Measurements from ENCODE around the gene FAM81A. TPM values are rescaled to one million over a fixed set of nuclear protein-coding genes. Genes with fewer than 3 reads are reported as not detected.

The FAM81A gene
- 1 to 10 TPM in 3 of 4 donors, not detected in 1; 1.1 to 7.1 (median 2.7) TPM for polyA plus RNA-seq
- long read RNA-seq, donor 1 = 0 reads
- long read RNA-seq, donor 2 = 0 reads
- long read RNA-seq, donor 3 = 0 reads
- long read RNA-seq, donor 4 = 0 reads
- long read RNA-seq, donor 5, partial matches to known transcripts = 0 of 2 reads
- long read RNA-seq, donor 5, other reads (novel, unspliced or antisense) = 0 of 2 reads
- long read RNA-seq, donor 6 = 0 reads
- long read RNA-seq, donor 7, partial matches to known transcripts = 7 of 11 reads
- long read RNA-seq, donor 7, other reads (novel, unspliced or antisense) = 0 of 11 reads
- long read RNA-seq, donor 8 = 0 reads
- long read RNA-seq, donor 9, partial matches to known transcripts = 0 of 1 reads
- long read RNA-seq, donor 9, other reads (novel, unspliced or antisense) = 0 of 1 reads
- long read RNA-seq, donor 10 = 0 reads

DNA sequence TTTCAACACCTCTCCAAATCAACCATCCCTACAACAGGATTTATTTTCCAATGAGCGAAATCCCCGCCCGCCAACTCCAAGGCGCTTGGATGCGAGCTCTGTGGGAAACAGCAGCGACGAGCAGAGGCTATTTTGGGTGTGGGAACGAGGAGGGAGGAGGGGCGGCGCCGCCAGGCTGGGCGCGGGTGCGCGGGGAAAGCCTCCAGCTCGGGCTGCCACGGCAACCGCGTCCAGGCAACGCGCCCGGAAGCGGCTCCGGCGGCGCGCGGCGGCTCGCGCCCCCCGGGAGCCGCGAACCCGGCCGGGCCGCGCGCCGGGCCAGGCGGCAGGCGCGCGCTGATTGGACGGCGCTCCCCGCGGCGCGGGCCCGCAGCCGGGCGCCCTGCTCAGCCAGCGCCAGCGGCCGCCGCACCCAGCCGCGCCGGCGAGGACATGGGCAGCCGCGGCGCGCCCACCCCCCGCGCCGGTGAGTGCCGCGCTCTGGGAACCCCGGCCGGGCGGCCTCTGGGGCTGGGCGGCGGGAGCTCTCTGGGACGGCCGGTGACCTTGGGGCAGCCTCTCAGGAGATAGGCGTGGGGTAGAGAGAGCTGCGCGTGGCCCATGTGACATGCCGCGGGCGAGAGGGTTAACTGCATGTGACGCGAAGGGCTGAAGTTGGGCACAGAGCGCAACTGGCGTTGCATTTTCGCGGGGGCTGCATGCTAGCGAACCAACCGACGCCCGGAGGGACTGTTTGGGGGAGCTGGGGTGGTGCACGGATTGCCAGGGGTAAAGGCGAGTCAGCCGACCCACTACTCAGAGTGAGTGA lies at the start of gene FAM81A:
Gene FAM81A, plus strand, starts transcription at position 370 of the 808 bp plus-strand sequence. CDS start 20,441 bp downstream, outside the sequence.
- no peak for FAIRE-seq
- H3K27ac ChIP-seq (ENCODE audit: low read depth in 1 of 3, low read length in 2 of 3) = no peak within 1 kb of the TSS
- no peaks in the 10 kb centered on the region for H3K36me3 ChIP-seq (ENCODE audit: control insufficient read depth in 3 of 3, insufficient read depth in 2 of 3, low read depth in 1 of 3, low read length in 3 of 3)
- peaks cover 0 to 25% (median 0%) of the 10 kb centered on the region in 3 donors for H3K27me3 ChIP-seq (ENCODE audit: control insufficient read depth in 3 of 3, insufficient read depth in 3 of 3, low read length in 3 of 3)
- DNase-seq = peak; percentile 54 to 81
- 0 to 1% (median 0%) methylated on average over 62 to 96 of the region's 96 CpGs for WGBS, 3 donors
- peaks cover 0 to 14% (median 5%) of the 10 kb centered on the region in 3 donors for H3K4me1 ChIP-seq (ENCODE audit: control insufficient read depth in 3 of 3, insufficient read depth in 2 of 3, low read depth in 1 of 3, low read length in 2 of 3)
- no peaks in the 10 kb centered on the region for H3K9me3 ChIP-seq (ENCODE audit: control insufficient read depth in 2 of 2, insufficient read depth in 1 of 2, low read depth in 1 of 2, low read length in 1 of 2)
- peak within 1 kb of the TSS; percentile 38 to 65 (median 61) for H3K4me3 ChIP-seq (ENCODE audit: low read depth in 1 of 3, low read length in 3 of 3)

DNA sequence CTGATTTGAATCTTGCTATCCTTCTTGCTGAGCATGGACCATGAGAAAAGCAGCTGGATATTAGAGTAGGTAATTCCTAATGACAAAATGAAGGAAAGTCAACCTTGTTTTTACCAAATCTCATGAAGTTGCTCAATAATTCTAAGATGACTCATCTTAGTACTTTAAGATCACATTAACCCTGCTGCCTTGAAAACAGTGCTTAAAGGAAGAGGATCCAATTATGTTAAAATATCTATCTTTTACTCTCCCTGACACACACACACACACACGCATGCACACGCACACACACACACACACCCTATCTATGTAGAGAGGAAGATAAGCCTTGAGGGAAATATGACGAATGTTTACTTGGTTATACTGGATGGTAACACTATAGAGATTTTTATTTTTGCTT lies 49.3 kb upstream of the FAM81A start:
- H3K36me3 ChIP-seq (ENCODE audit: control insufficient read depth in 3 of 3, insufficient read depth in 2 of 3, low read depth in 1 of 3, low read length in 3 of 3) = peaks cover 0 to 5% (median 0%) of the 10 kb centered on the region in 3 donors
- H3K4me1 ChIP-seq (ENCODE audit: control insufficient read depth in 3 of 3, insufficient read depth in 2 of 3, low read depth in 1 of 3, low read length in 2 of 3) = peaks cover 0 to 4% (median 0%) of the 10 kb centered on the region in 3 donors
- FAIRE-seq (no peak), DNase-seq (no peak)
- H3K4me3 ChIP-seq (ENCODE audit: low read depth in 1 of 3, low read length in 3 of 3) = no peak overlapping the region
- no peaks in the 10 kb centered on the region for H3K9me3 ChIP-seq (ENCODE audit: control insufficient read depth in 2 of 2, insufficient read depth in 1 of 2, low read depth in 1 of 2, low read length in 1 of 2)
- WGBS, 3 donors = 81 to 84% (median 83%) methylated on average over 3 of the region's 3 CpGs
- no peak overlapping the region for H3K27ac ChIP-seq (ENCODE audit: low read depth in 1 of 3, low read length in 2 of 3)
- no peaks in the 10 kb centered on the region for H3K27me3 ChIP-seq (ENCODE audit: control insufficient read depth in 3 of 3, insufficient read depth in 3 of 3, low read length in 3 of 3)

DNA sequence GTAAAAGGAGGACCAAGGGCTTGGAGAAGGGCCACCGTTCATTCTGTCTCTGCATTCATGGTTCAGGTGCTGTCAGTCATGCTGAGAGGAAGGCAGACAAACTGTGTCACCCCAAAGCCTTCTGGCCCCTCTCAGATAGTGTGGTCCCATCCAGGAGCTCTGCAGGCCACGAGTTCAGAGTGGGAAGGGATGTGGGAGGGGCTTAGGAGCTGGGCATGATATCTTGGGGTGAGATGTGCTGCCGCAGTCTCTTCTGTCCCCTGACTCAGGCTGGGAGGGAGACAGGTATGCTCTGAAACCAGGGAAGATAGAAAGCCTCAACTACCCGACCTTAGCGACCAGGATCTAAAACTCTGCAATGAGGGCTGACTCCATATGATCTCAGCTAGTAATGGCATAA lies 45.7 kb upstream of the FAM81A start:
- 73 to 78% (median 76%) methylated on average over 5 of the region's 5 CpGs for WGBS, 3 donors
- no peak for FAIRE-seq
- Histone ChIP-seq H3K9me3 (ENCODE audit: control insufficient read depth in 2 of 2, insufficient read depth in 1 of 2, low read depth in 1 of 2, low read length in 1 of 2) (no peaks in the 10 kb centered on the region), H3K4me3 (ENCODE audit: low read depth in 1 of 3, low read length in 3 of 3) (no peak overlapping the region), H3K27ac (ENCODE audit: low read depth in 1 of 3, low read length in 2 of 3) (no peak overlapping the region), H3K27me3 (ENCODE audit: control insufficient read depth in 3 of 3, insufficient read depth in 3 of 3, low read length in 3 of 3) (no peaks in the 10 kb centered on the region), H3K4me1 (ENCODE audit: control insufficient read depth in 3 of 3, insufficient read depth in 2 of 3, low read depth in 1 of 3, low read length in 2 of 3) (peaks cover 0 to 4% (median 0%) of the 10 kb centered on the region in 3 donors), H3K36me3 (ENCODE audit: control insufficient read depth in 3 of 3, insufficient read depth in 2 of 3, low read depth in 1 of 3, low read length in 3 of 3) (peaks cover 0 to 2% (median 0%) of the 10 kb centered on the region in 3 donors)
- no peak for DNase-seq

DNA sequence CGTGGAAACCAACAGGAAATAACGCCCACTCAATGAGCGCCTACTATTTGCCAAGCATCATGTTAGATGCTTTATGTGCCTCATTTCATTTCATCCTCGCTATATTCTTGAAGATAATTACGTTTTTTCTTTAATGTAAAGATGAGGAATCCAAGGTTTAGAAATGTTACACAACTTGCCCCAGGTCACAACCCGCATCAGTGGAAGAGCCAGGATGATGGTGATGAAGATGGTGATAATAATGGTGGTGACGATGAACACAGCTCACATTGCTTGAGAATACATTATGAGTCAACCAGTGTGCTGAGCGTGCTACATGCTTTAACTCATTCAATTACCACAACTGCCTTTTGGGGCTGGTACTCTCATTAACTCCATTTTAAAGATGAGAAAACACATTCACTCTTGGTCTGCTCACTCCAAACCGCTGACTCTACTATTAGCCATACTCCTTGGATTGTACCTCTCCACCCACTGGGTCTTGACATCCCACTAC lies 43.8 kb upstream of the FAM81A start:
- H3K27me3 ChIP-seq (ENCODE audit: control insufficient read depth in 3 of 3, insufficient read depth in 3 of 3, low read length in 3 of 3) = no peaks in the 10 kb centered on the region
- H3K4me3 ChIP-seq (ENCODE audit: low read depth in 1 of 3, low read length in 3 of 3) = no peak overlapping the region
- DNase-seq (no peak), FAIRE-seq (no peak)
- peaks cover 0 to 4% (median 0%) of the 10 kb centered on the region in 3 donors for H3K4me1 ChIP-seq (ENCODE audit: control insufficient read depth in 3 of 3, insufficient read depth in 2 of 3, low read depth in 1 of 3, low read length in 2 of 3)
- no peaks in the 10 kb centered on the region for H3K9me3 ChIP-seq (ENCODE audit: control insufficient read depth in 2 of 2, insufficient read depth in 1 of 2, low read depth in 1 of 2, low read length in 1 of 2)
- H3K27ac ChIP-seq (ENCODE audit: low read depth in 1 of 3, low read length in 2 of 3) = no peak overlapping the region
- WGBS, 3 donors = 83 to 94% (median 90%) methylated on average over 9 of the region's 9 CpGs
- peaks cover 0 to 2% (median 0%) of the 10 kb centered on the region in 3 donors for H3K36me3 ChIP-seq (ENCODE audit: control insufficient read depth in 3 of 3, insufficient read depth in 2 of 3, low read depth in 1 of 3, low read length in 3 of 3)

DNA sequence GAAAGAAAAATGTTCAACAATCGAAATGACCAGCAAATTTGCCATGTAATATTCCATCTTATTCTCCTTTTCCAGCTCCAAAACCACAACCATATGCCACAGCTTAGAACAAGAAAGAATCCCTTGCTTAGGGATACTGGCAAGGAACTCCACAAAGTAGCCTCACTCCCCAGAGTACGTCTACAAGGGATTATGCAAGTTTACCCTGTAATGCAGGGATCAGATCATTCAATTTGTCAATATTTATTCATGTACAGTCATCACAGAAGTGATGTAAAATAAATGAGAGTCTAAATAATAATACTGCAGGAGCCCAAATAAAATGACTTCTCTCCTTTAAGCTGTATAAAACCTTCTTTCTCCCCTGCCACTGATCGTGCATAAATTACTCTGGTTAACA lies 41.8 kb upstream of the FAM81A start:
- 44 to 61% (median 48%) methylated on average over 3 of the region's 3 CpGs for WGBS, 3 donors
- FAIRE-seq (no peak), DNase-seq (no peak)

DNA sequence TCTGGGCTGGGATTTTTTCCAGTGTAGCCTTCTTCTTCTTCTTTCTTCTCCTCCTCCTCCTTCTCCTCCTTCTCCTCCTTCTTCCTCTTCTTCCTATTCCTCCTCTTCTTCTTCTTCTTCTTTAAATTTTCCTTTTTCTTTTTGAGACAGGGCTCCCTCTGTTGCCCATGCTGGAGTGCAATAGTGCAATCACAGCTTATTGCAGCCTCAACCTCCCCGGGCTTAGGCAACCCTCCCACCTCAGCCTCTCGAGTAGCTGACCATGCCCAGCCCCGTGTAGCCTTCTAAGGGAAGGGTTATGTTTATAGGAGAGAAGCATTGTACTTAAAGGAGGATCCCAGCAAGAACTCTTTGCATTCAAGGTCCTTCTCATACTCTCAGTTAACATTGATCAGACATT lies 41.3 kb upstream of the FAM81A start:
- Histone ChIP-seq H3K9me3 (ENCODE audit: control insufficient read depth in 2 of 2, insufficient read depth in 1 of 2, low read depth in 1 of 2, low read length in 1 of 2) (no peaks in the 10 kb centered on the region), H3K4me1 (ENCODE audit: control insufficient read depth in 3 of 3, insufficient read depth in 2 of 3, low read depth in 1 of 3, low read length in 2 of 3) (peaks cover 0 to 4% (median 0%) of the 10 kb centered on the region in 3 donors), H3K36me3 (ENCODE audit: control insufficient read depth in 3 of 3, insufficient read depth in 2 of 3, low read depth in 1 of 3, low read length in 3 of 3) (no peaks in the 10 kb centered on the region), H3K27ac (ENCODE audit: low read depth in 1 of 3, low read length in 2 of 3) (no peak overlapping the region), H3K27me3 (ENCODE audit: control insufficient read depth in 3 of 3, insufficient read depth in 3 of 3, low read length in 3 of 3) (no peaks in the 10 kb centered on the region), H3K4me3 (ENCODE audit: low read depth in 1 of 3, low read length in 3 of 3) (no peak overlapping the region)
- 38 to 53% (median 45%) methylated on average over 3 of the region's 3 CpGs for WGBS, 3 donors
- DNase-seq (no peak), FAIRE-seq (no peak)

More for the DNA sequence above, 41.8 kb upstream of the FAM81A start:
- no peaks in the 10 kb centered on the region for H3K27me3 ChIP-seq (ENCODE audit: control insufficient read depth in 3 of 3, insufficient read depth in 3 of 3, low read length in 3 of 3)
- H3K4me3 ChIP-seq (ENCODE audit: low read depth in 1 of 3, low read length in 3 of 3) = no peak overlapping the region
- H3K27ac ChIP-seq (ENCODE audit: low read depth in 1 of 3, low read length in 2 of 3) = no peak overlapping the region
- H3K36me3 ChIP-seq (ENCODE audit: control insufficient read depth in 3 of 3, insufficient read depth in 2 of 3, low read depth in 1 of 3, low read length in 3 of 3) = no peaks in the 10 kb centered on the region
- no peaks in the 10 kb centered on the region for H3K9me3 ChIP-seq (ENCODE audit: control insufficient read depth in 2 of 2, insufficient read depth in 1 of 2, low read depth in 1 of 2, low read length in 1 of 2)
- H3K4me1 ChIP-seq (ENCODE audit: control insufficient read depth in 3 of 3, insufficient read depth in 2 of 3, low read depth in 1 of 3, low read length in 2 of 3) = peaks cover 0 to 4% (median 0%) of the 10 kb centered on the region in 3 donors

DNA sequence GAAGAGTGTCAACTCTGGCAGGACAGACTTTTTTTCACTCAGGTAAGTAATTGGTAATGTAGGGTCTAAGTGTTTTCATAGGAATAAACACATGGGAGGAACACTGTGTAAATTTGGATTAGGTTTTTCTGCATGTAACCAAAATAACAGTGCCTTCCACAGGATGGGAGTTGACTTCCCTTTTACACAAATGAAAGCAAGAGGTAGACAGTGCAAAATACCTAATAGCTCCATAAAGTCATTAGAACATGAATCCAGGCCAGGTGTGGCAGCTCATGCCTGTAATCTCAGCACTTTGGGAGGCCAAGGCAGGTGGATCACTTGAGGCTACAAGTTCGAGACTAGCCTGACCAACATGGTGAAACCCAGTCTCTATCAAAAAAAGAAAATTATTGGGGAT lies 39.8 kb upstream of the FAM81A start:
- no peak for FAIRE-seq
- no peak overlapping the region for H3K27ac ChIP-seq (ENCODE audit: low read depth in 1 of 3, low read length in 2 of 3)
- WGBS, 3 donors = 14 to 65% (median 59%) methylated on average over 1 of the region's 1 CpG
- H3K36me3 ChIP-seq (ENCODE audit: control insufficient read depth in 3 of 3, insufficient read depth in 2 of 3, low read depth in 1 of 3, low read length in 3 of 3) = no peaks in the 10 kb centered on the region
- no peaks in the 10 kb centered on the region for H3K9me3 ChIP-seq (ENCODE audit: control insufficient read depth in 2 of 2, insufficient read depth in 1 of 2, low read depth in 1 of 2, low read length in 1 of 2)
- H3K27me3 ChIP-seq (ENCODE audit: control insufficient read depth in 3 of 3, insufficient read depth in 3 of 3, low read length in 3 of 3) = no peaks in the 10 kb centered on the region
- no peak overlapping the region for H3K4me3 ChIP-seq (ENCODE audit: low read depth in 1 of 3, low read length in 3 of 3)
- no peaks in the 10 kb centered on the region for H3K4me1 ChIP-seq (ENCODE audit: control insufficient read depth in 3 of 3, insufficient read depth in 2 of 3, low read depth in 1 of 3, low read length in 2 of 3)
- DNase-seq = no peak

DNA sequence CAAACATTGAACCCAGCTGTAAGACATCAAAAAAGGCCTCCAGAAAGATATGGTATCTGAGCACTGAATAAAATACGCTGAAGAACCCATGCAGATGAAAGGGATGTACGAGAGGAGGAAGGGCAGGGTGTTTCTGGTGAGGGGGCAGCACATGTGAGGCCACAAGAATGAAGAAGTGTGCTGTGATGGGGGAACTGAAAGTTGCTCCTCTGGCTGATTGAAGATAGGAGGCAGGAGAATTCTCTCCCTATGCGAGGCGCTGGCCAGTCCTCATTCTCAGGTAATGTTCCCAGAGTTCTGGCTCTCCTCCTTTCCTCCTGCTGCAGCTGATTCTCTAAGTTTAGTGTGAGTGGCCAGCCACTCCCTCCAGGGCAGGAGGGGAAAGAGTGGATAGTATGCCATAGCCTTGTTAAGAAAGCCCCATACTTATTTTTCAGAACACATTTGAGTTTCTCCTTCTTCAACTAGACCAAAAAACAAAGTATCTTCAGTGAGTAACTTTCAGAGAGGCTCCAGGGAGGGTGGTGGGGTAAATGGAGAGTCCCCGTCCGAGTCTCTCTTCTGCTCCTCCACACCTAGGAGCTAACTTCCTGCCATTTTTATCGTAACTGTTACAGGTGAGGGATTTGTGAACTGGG lies 38.4 kb upstream of the FAM81A start:
- H3K9me3 ChIP-seq (ENCODE audit: control insufficient read depth in 2 of 2, insufficient read depth in 1 of 2, low read depth in 1 of 2, low read length in 1 of 2) = no peaks in the 10 kb centered on the region
- no peak for DNase-seq
- H3K4me3 ChIP-seq (ENCODE audit: low read depth in 1 of 3, low read length in 3 of 3) = no peak overlapping the region
- H3K27ac ChIP-seq (ENCODE audit: low read depth in 1 of 3, low read length in 2 of 3) = no peak overlapping the region
- no peaks in the 10 kb centered on the region for H3K4me1 ChIP-seq (ENCODE audit: control insufficient read depth in 3 of 3, insufficient read depth in 2 of 3, low read depth in 1 of 3, low read length in 2 of 3)
- WGBS, 3 donors = 49 to 67% (median 61%) methylated on average over 7 of the region's 7 CpGs
- FAIRE-seq = no peak
- no peaks in the 10 kb centered on the region for H3K36me3 ChIP-seq (ENCODE audit: control insufficient read depth in 3 of 3, insufficient read depth in 2 of 3, low read depth in 1 of 3, low read length in 3 of 3)
- no peaks in the 10 kb centered on the region for H3K27me3 ChIP-seq (ENCODE audit: control insufficient read depth in 3 of 3, insufficient read depth in 3 of 3, low read length in 3 of 3)

Data from small intestine (tissue), 16 donors.